HAP-1 (cell line): Measurements from ENCODE around the gene IFI27L2.

ENCODE experiments used
- DNase-seq, 2 experiments: peaks; one replicate each; pipeline ENCODE4 v3.0.0-alpha.2; 2016 to 2020; ENCODE audit warnings: low spot score in 2 of 2
- H3K27me3 ChIP-seq: fragments of 250-450 bp; sonication (Bioruptor Pico); 2 replicates; pipeline ENCODE4 v1.5.1; 2020; ENCODE audit warnings: low read depth, mild to moderate bottlenecking, moderate library complexity
- H3K36me3 ChIP-seq: fragments of 250-450 bp; sonication (Bioruptor Pico); replicated peaks from 2 replicates; pipeline ENCODE4 v1.5.1; 2020; ENCODE audit warnings: mild to moderate bottlenecking
- H3K4me1 ChIP-seq: fragments of 250-450 bp; sonication (Bioruptor Pico); 2 replicates; pipeline ENCODE4 v1.5.1; 2020; ENCODE audit warnings: mild to moderate bottlenecking
- H3K4me3 ChIP-seq: fragments of 250-450 bp; sonication (Bioruptor Pico); 2 replicates; pipeline ENCODE4 v1.5.1; 2020; ENCODE audit warnings: mild to moderate bottlenecking, moderate library complexity
- H3K9me3 ChIP-seq: fragments of 250-450 bp; sonication (Bioruptor Pico); 2 replicates; pipeline ENCODE4 v1.5.1; 2020; ENCODE audit warnings: mild to moderate bottlenecking, moderate library complexity
- in situ Hi-C: fragments of 300-500 bp; cut with MboI; formaldehyde crosslinking; loops from 3 replicates; pipeline ENCODE4 v1.14.3; 2020; ENCODE audit warnings: low sequenced_read_pairs, inconsistent platforms, mixed read lengths

Gene IFI27L2

GRCh38 chr14:94114589-94115057, 14.8 kb downstream of the IFI27L2 start:
- DNase-seq = peak in 1 of 2 experiments; percentile 6

GRCh38 chr14:94113908-94114588, 15.4 kb downstream of the IFI27L2 start:
- Histone ChIP-seq H3K36me3 (no peaks in the 10 kb centered on the region), H3K4me1 (no peaks in the 10 kb centered on the region; the same call in 1 of the 2 replicates), H3K9me3 (no peaks in the 10 kb centered on the region), H3K4me3 (no peak overlapping the region), H3K27me3 (no peaks in the 10 kb centered on the region; the same call in 1 of the 2 replicates)
- no peak for DNase-seq
- in situ Hi-C loops = no loop called here

More at GRCh38 chr14:94114589-94115057, 14.8 kb downstream of the IFI27L2 start:
- no peaks in the 10 kb centered on the region for H3K9me3 ChIP-seq
- H3K4me3 ChIP-seq = no peak overlapping the region
- H3K27me3 ChIP-seq = no peaks in the 10 kb centered on the region; the same call in 1 of the 2 replicates
- in situ Hi-C loops = no loop called here
- no peaks in the 10 kb centered on the region for H3K36me3 ChIP-seq
- H3K4me1 ChIP-seq = no peaks in the 10 kb centered on the region; the same call in 1 of the 2 replicates

DNA sequence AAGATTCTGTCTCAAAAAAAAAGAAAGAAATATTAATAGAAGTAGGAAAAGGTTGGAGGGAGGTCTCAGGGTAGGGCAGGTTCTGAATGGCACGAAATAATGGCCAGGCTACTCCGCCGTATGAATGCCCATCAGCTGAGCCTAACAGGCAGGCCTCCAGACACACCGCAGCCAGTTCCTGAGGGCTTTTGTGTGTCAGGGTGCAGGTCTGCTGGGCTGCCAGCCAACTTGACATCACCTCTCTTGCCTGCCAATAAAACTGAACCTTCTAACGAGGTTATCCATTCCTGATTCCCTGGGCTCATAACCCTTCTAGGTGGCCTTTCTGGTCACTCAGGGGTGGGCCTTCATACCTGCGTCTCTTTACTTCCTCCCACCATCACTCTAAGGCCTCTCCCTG, 15.9 kb downstream of the IFI27L2 start:
- H3K4me3 ChIP-seq = no peak overlapping the region
- no peaks in the 10 kb centered on the region for H3K9me3 ChIP-seq
- no peak for DNase-seq
- no peaks in the 10 kb centered on the region for H3K36me3 ChIP-seq
- in situ Hi-C loops = no loop called here
- no peaks in the 10 kb centered on the region; the same call in 1 of the 2 replicates for H3K27me3 ChIP-seq
- H3K4me1 ChIP-seq = peaks cover 5% of the 10 kb centered on the region

DNA sequence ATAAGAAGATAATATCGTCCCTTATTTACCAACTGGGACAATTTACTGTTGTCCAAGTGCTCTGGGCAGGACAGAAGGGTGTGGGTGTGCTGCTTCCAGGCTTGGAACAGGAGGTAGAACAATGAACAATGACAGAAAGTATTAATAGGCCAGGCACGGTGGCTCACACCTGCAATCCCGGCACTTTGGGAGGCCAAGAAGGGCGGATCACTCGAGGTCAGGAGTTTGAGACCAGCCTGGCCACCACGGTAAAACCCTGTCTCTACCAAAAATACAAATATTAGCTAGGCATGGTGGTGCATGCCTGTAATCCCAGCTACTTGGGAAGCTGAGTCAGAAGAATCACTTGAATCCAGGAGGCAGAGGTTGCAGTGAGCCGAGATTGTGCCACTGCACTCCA, 16.3 kb downstream of the IFI27L2 start:
- no peaks in the 10 kb centered on the region for H3K9me3 ChIP-seq
- in situ Hi-C loops = no loop called here

GRCh38 chr14:94112513-94113063, 16.8 kb downstream of the IFI27L2 start:
- H3K27me3 ChIP-seq = no peaks in the 10 kb centered on the region; the same call in 1 of the 2 replicates
- DNase-seq = peak; percentile 17 to 33
- in situ Hi-C loops = no loop called here

More for the DNA sequence above, 16.3 kb downstream of the IFI27L2 start:
- no peaks in the 10 kb centered on the region for H3K36me3 ChIP-seq
- DNase-seq = no peak
- peaks cover 9% of the 10 kb centered on the region for H3K4me1 ChIP-seq
- H3K27me3 ChIP-seq = no peaks in the 10 kb centered on the region; the same call in 1 of the 2 replicates
- no peak overlapping the region for H3K4me3 ChIP-seq

DNA sequence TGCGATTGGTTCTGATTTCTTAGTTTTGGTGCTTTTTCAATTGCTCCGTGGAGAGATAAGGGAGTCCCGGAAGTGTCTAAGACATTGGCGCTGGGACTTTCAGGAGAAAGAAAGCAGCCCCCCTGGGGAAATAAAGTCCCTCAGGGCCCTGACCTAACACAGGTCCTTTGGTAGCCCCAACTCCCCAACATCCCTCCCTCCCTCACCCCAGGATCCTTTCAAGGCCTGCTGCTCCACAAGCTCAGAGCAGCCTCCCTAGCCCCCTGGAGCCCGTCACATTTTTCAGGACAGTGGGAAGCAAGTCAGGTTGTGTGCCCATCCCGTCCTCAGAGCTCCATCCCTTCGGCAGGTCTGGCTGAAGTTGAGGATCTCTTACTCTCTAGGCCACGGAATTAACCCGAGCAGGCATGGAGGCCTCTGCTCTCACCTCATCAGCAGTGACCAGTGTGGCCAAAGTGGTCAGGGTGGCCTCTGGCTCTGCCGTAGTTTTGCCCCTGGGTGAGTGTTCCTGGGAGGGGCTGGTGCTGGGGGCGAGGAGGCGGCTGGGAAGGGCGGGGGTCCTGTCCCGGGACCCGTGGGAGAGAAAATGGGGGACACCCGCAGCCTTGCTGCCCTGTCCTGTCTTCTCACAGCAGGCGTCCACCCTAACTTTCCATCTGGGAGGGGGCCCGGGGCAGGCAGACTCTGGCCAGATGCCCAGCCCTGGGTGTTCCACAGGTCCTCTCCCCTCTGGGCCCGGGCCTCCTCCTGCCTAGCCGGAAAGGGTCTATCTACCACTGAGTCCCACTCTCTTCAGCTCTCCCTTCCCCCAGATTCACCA, 17.9 kb downstream of the IFI27L2 start:
- no peak for DNase-seq
- Histone ChIP-seq H3K36me3 (no peaks in the 10 kb centered on the region), H3K4me3 (no peak overlapping the region), H3K27me3 (no peaks in the 10 kb centered on the region), H3K4me1 (peaks cover 11% of the 10 kb centered on the region), H3K9me3 (no peaks in the 10 kb centered on the region)
- in situ Hi-C loops = no loop called here

More at GRCh38 chr14:94112513-94113063, 16.8 kb downstream of the IFI27L2 start:
- no peaks in the 10 kb centered on the region for H3K36me3 ChIP-seq
- no peaks in the 10 kb centered on the region for H3K9me3 ChIP-seq
- H3K4me3 ChIP-seq = no peak overlapping the region
- H3K4me1 ChIP-seq = peaks cover 11% of the 10 kb centered on the region

- DNase-seq = no peak
- in situ Hi-C loops = no loop called here
Measured at GRCh38 chr14:94110552-94111181, 18.7 kb downstream of the IFI27L2 start, which contains the start of gene IFI27. TSS of gene IFI27 (plus strand) at chr14:94110736.

GRCh38 chr14:94109915-94110250, 19.5 kb downstream of the IFI27L2 start:
- H3K27me3 ChIP-seq = no peaks in the 10 kb centered on the region
- DNase-seq = no peak
- H3K4me1 ChIP-seq = peaks cover 11% of the 10 kb centered on the region
- H3K36me3 ChIP-seq = no peaks in the 10 kb centered on the region
- no peak overlapping the region for H3K4me3 ChIP-seq
- in situ Hi-C loops = no loop called here
- H3K9me3 ChIP-seq = no peaks in the 10 kb centered on the region

More at GRCh38 chr14:94110552-94111181, 18.7 kb downstream of the IFI27L2 start, which contains the start of gene IFI27:
- Histone ChIP-seq H3K4me1 (peaks cover 11% of the 10 kb centered on the region), H3K27me3 (no peaks in the 10 kb centered on the region), H3K9me3 (no peaks in the 10 kb centered on the region), H3K4me3 (no peak within 1 kb of the TSS), H3K36me3 (no peaks in the 10 kb centered on the region)

GRCh38 chr14:94104731-94105130, 24.7 kb downstream of the IFI27L2 start:
- no peaks in the 10 kb centered on the region for H3K36me3 ChIP-seq
- peaks cover 11% of the 10 kb centered on the region for H3K4me1 ChIP-seq
- no peak for DNase-seq
- no peaks in the 10 kb centered on the region for H3K27me3 ChIP-seq
- in situ Hi-C loops = no loop called here
- H3K9me3 ChIP-seq = no peaks in the 10 kb centered on the region
- H3K4me3 ChIP-seq = no peak overlapping the region

DNA sequence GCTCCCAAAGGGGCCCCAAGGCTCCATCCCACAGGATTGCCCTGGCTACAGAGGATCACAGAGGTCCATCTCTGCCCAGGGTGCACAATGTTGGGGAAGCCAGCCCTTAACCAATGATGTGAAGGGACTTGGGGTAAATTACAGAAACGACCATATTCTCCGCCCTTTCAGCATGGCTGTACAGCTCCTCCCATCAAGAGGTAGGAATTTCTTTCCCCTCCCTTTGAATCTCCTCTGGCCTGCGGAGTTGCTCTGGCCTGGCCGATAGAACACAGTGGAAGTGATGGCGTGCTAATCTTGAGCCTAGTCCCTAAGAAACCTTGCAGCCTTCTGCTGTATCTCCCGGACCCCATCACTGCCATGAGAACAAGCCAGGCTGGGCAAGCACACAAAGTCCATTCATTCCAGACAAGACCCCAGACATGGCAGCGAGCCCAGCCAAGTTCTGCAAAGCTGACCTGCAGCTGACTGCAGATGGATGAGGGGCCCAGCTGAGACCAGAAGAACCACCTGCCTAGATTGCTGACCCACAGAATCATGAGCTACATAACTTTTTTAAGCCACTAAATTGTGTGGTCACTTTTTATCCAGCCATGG, 25.8 kb downstream of the IFI27L2 start:
- Histone ChIP-seq H3K27me3 (no peaks in the 10 kb centered on the region), H3K36me3 (no peaks in the 10 kb centered on the region), H3K4me3 (no peak overlapping the region), H3K4me1 (peaks cover 7% of the 10 kb centered on the region), H3K9me3 (no peaks in the 10 kb centered on the region)
- in situ Hi-C loops = no loop called here
- DNase-seq = no peak

GRCh38 chr14:94102768-94103482, 26.5 kb downstream of the IFI27L2 start:
- H3K36me3 ChIP-seq = peaks cover 4% of the 10 kb centered on the region
- no peak for DNase-seq
- no peak overlapping the region for H3K4me3 ChIP-seq
- no peaks in the 10 kb centered on the region for H3K9me3 ChIP-seq
- H3K4me1 ChIP-seq = no peaks in the 10 kb centered on the region; the same call in 1 of the 2 replicates
- H3K27me3 ChIP-seq = no peaks in the 10 kb centered on the region
- in situ Hi-C loops = no loop called here

- no peak for DNase-seq
- no peak overlapping the region for H3K4me3 ChIP-seq
- in situ Hi-C loops = no loop called here
Measured at GRCh38 chr14:94101748-94102147, 27.7 kb downstream of the IFI27L2 start.

More at GRCh38 chr14:94101748-94102147, 27.7 kb downstream of the IFI27L2 start:
- Histone ChIP-seq H3K36me3 (peaks cover 4% of the 10 kb centered on the region), H3K27me3 (no peaks in the 10 kb centered on the region), H3K4me1 (no peaks in the 10 kb centered on the region), H3K9me3 (no peaks in the 10 kb centered on the region)
